Dermis microvascular lymphatic vessel endothelial cell (primary cell): ENCODE results near the gene ANGPTL8. TPM values are rescaled to one million over a fixed set of nuclear protein-coding genes. Genes with fewer than 3 reads are reported as not detected.
A peak's percentile ranks its signal among the peaks of the same experiment; 100 is the strongest.

ENCODE experiments used
- DNase-seq, 2 donors: peaks; one replicate each; pipeline versions ENCODE4 v3.0.0 to v3.0.0-alpha.2; 2010; ENCODE audit warnings: low read depth in 2 of 2
- total RNA-seq: library from RNA; depleted of rRNA; stranded (reverse); fragments of >200 nt; gene quantifications from 2 replicates; pipeline ENCODE4 v1.2.1, GENCODE V29; 2014

Gene ANGPTL8, protein sequence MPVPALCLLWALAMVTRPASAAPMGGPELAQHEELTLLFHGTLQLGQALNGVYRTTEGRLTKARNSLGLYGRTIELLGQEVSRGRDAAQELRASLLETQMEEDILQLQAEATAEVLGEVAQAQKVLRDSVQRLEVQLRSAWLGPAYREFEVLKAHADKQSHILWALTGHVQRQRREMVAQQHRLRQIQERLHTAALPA
- not detected in 2 replicates for total RNA-seq

DNA sequence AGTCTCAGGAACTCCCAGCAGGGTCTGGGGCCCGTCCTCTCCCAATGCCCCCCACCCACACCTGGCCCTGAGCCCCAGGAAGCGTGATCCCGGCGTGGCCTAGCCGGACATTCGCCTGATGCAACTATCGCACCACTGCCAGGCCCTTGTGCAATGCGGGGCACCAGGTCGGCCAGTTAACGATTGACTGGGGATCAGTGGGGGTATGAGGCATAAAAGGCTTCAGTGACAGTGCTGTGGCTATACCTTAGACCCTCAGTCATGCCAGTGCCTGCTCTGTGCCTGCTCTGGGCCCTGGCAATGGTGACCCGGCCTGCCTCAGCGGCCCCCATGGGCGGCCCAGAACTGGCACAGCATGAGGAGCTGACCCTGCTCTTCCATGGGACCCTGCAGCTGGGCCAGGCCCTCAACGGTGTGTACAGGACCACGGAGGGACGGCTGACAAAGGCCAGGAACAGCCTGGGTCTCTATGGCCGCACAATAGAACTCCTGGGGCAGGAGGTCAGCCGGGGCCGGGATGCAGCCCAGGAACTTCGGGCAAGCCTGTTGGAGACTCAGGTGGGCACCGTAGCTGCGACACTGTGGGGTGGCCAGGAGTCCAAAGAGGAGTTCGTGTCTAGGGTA is at the start of gene ANGPTL8:
ANGPTL8 (plus strand) TSS at position 243 of the 624 bp plus-strand sequence; CDS start at position 262, 19 bp downstream.
- no peak for DNase-seq

DNA sequence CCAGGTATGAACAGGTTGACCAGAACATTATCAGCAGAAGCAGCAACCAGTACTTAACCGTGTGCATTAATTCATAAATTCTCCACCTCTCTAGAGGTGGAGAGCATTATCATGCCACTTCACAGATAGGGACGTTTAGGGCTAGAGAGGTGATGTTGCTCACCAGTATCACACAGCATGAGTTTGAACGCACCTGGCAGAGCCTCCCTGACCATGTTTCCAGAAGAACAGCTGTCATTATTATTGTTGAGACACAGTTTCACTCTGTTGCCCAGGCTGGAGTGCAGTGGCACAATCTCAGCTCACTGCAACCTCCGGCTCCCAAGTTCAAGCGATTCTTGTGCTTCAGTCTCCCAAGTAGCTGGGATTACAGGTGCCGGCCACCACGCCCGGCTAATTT is 48.9 kb upstream of the ANGPTL8 start:
- DNase-seq = no peak

DNA sequence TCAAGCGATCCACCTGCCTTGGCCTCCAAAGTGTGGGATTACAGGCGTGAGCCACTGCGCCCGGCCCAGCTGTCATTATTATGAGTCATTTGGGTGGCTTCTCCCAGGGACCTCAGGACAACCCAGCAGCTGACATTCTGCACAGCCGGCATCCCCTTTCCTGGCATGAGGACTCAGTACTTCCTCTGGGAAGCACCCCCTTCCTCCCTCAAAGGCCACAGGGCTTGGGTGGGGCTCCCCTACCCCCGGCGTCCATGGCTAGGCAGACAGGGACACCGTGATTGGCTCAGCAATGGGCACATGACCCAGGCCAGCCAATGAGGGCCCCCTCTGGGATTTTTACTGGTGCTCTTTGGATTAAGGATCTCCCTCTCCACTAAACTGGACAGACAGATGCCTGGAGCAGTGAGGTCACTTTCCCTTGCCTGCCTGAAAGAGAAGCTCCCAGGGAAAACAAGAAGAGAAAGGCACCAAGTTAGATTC is 48.1 kb upstream of the ANGPTL8 start:
- DNase-seq = peak; percentile 57 to 78

DNA sequence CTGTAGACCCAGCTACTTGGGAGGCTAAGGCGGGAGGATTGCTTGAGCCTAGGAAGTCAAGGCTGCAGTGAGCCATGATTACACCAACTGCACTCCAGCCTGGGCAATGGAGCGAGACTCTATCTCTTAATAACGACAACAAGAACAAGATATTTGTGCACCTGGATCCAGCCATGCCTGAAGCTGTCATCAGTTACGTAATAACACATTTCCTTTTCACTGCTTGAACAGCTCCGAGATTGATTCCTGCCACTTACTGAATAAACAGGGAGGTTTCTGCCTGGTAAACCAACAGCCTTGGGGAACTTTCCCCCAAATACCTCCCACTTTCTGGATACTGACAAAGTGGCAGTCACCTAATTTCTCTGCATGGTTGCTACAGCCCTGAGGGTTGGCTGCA is 47.5 kb upstream of the ANGPTL8 start:
- DNase-seq = no peak

DNA sequence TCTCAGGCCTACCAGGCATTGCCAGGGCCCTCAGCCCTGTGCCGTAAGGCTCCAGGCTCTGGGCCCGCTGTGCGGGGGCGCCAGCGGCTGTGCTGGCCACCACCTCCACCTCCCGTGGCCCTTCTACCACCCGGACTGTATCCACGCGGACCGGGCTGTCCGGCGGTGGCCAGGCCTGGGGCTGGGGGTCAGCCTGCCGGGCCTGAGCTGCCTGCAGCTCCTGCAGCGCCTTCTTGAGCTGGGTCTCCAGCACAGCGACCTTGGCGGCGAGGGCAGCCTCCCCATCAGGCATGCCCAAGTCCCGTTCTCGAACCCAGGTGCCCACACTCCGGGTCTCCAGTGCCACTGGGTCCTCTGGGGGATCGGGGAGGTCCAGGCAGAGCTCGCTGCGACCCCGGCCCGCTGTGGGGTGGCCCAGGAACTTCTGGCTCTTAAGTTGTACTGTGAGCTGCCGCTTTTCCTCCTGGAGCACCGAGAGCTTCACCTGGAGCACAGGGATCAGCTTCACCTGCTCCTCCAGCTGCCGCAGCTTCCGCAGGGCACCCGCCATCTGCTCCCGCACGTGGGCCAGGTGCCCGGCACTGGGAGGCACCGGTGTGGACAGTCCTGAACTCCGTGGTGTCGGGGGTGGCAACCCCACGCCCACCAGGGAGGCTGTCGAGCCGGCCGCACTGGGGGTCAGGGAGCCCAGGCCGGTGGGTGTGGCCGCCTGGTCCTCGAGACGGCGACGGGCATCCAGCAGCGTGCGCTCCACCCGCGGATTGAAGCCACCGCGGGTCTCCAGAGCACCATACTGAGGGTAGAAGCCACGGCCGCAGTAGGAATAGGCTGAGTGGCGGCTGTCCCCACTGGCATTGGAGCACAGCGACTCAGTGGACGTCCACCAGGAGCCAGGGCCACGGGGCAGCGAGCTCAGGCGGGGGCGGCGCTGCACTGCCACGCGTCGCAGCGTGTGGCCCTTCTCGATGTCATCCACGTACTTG is 46.2 kb upstream of the ANGPTL8 start:
- no peak for DNase-seq

DNA sequence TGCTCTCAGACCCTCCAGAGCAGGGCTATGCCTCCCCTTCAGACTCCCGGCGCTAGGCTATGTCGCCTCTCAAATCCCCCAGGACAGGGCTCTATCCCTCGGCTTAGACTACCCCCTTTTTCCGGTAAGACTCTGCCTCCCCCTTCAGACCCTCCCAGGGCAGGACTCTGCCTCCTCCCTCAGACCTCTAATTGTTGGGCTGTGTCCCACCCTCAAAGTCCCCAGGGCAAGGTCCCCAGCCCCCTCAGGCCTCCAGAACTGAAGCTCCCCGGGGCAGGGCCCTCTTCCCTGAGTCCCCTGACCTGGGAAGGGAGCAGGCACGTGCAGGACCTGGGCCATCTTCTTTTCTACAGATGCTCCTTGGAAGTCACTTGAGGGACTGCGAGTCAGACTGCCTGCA is 45.2 kb upstream of the ANGPTL8 start:
- no peak for DNase-seq

DNA sequence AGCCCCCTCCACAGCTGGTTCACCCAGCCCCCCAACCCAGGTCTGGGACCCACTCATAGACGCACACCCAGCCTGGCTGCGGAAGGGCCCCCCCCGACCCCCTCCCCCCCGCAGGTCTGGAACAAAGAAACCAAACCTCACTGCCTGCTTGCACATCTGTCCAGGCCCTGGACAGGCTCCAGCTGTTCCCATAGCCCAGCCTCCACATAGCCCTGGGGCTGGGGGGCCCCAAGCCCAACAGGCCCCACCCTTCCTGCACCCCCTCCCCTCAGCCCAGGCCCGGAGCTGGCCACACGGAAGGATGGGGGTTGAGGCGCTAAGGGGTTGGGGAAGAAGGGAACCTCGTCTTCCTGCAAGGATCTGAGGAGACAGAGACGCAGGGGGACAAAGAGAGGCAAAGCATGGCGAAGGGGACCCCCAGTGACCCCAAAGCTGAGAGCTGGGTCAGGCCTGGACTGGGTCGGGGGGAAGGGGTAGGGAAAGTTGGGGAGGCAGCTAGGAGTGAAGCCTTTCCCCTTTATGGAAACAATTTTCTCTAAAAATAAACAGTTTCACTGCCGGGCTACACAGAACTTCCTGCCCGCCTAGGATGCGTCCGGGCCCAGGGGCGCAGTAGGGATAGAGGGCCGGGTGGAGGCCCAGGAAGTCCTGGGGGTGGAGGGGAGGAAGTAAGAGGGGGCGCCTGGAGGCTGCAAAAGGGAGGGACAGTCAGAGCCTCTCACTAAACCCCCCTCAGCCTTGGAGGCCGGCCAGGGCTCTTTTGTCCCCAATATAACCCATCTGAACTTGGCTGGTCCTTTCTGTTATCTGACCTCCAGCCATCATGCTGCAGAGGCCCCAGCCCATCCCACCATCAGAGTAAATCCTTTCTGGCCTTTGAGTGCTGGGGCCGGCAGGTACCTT is 44.5 kb upstream of the ANGPTL8 start:
- no peak for DNase-seq

DNA sequence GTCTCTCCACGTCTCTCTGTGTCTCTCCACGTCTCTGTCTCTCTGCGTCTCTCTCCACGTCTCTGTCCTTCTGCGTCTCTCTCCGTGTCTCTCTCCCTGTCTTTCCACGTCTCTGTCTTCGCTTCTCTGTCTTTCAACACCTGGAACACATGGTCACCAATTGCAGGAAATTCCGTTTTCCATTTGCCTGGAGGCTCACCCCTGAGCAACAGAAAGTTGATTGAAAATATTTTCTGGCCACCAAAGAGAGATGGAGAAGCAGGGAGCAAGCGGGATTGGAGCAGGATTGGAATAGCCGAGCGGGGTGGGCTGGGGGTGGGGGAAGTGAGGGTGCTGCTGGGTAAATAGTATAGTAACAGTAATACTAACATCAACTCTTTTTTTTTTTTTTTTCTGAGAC is 43.7 kb upstream of the ANGPTL8 start:
- peak; percentile 28 to 31 for DNase-seq

DNA sequence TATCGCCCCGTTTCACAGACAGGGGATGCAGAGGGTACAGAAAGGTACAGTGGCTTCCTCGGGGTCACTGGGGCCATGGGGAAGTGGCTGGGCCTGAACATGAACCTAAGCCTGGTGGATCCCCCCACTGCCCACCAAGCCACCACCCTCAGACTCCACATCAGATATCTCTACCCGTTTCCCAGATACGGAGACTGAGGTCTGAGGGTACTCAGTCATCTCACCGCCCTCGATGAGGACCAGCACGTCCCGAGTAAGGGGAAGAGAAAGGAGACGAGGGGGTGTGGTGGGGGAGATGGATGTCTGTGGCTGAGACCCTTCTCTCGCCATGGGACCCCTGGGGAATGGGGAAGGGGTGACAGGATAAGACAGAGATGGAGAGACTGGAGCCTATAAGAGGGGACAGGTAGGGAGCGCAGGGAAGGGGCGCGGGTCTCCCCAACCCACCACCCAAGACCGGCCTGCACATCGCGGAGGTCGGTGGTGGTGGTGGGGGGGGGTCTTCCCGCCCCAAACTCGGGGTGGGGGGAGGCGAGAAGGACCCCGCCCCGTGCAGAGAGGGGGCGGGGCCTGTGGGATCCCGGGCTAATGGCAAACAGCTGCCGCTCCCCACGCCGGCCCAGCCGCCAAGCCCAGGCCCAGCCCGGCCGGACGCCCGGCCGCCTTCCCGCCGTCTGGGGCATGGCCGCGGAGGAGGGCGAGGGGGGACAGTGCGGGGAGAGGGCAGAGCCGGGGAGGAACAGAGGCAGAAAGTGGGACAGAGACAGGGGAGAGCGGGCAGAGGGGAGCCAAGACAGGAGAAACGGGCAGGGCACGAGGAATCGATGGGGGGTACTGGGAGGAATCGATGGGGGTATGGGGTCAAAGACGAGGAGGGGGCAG is 42.8 kb upstream of the ANGPTL8 start:
- peak in 1 of 2 donors; percentile 39 for DNase-seq

DNA sequence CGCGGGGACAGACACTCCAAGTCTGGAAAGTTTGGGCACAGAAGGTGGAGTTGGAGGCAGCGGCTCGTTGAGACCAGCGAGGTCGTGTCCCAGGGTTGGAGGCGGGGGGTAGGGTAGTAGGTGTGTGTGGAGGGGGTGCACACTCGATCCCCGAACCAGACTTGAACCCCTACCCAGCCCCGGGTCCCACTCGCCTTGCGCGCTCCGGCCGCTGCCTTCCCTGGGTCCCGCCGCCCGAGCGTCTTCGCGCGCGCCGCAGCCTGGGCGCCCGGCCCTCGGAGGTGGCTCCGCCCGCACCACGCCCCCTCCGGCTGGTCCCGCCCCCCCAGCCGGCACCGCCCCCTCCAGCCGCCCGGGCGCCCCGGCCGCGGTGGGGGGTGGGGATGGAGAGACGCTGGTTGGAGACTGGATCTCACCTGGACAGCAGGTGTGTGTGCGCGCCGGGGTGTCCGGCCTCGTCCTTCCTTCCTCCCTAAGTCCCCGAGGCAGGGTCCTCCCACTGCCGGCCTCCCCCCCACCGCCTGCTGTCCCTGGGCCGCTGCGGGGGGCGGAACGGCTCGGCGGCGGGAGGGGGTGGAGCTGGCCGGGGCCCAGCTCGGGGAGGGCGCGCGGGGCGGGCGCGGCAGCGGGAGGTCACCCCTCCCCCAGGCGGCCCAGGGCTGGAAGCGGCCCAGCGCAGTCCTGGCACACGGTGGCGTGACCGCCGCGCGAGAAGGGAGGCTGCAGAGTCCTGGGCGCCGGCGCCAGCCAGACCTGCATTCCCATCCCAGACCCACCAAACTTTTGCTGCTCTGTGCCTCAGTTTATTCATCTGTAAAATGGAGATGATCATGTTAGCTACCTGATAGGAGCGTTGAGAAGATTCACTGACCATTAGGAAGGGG is 41.9 kb upstream of the ANGPTL8 start, which contains the start of gene KANK2:
KANK2 (minus strand) TSS at position 255 of the 884 bp plus-strand sequence. CDS start 3,034 bp downstream, outside the sequence.
- peak; percentile 49 to 84 for DNase-seq

DNA sequence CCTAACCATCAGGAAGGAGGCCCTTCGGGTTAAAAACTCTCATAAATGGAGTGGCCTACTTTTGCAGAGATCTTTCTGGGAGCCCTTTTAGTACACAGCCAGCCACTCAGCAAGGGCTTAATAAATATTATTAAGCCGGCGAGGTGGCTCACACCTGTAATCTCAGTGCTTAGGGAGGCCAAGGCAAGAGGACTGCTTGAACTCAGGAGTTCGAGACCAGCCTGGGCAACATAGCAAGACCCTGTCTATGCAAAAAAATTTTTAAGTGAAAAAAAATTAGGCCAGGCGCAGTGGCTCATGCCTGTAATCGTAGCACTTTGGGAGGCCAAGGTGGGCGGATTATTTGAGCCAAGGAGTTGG is 41.3 kb upstream of the ANGPTL8 start:
- DNase-seq = no peak

DNA sequence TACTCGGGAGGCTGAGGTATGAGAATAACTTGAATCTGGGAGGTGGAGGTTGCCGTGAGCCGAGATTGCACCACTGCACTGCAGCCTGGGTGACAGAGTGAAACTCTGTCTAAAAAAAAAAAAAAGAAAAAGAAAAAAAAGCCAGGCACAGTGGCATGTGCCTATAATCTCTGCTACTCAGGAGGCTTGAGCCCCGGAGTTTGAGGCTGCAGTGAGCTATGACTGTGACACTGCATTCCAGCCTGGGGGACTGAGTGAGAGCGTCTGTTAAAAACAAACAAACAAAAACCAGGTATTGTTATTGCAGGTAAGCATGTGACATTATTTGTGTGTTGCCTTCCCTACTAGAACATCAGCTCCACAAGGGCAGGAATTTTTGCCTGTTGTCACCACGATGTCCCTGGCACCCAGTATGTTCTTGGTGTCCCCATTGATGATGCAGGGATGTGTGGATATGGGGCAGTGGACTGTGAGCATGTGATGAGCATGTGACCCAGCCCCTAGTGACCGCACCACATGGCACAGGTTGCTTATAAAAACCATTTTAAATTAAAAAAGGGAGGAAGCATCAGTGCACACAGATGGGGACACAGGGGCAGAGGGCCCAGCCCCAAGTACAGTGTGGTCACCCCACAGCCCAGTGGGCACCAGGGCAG is 40.5 kb upstream of the ANGPTL8 start:
- DNase-seq = no peak

DNA sequence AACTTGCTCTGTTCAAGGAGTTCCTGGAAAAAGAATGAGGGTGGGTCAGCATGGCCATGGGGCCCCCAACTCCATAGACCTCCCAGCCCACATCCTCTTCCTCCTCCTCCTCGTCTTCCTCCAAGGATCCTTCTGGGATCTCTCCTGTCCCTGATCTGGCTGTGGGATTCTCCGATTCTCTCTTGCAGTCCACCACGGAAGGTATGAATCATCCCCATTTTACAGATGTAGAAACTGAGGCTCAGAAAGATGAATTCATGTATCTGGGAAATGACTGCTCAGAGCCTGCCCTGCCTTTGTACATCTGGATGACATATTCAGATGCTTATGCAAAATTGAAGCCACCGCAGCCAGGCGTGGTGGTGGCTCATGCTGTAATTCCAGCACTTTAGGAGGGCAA is 39.9 kb upstream of the ANGPTL8 start:
- DNase-seq = no peak

DNA sequence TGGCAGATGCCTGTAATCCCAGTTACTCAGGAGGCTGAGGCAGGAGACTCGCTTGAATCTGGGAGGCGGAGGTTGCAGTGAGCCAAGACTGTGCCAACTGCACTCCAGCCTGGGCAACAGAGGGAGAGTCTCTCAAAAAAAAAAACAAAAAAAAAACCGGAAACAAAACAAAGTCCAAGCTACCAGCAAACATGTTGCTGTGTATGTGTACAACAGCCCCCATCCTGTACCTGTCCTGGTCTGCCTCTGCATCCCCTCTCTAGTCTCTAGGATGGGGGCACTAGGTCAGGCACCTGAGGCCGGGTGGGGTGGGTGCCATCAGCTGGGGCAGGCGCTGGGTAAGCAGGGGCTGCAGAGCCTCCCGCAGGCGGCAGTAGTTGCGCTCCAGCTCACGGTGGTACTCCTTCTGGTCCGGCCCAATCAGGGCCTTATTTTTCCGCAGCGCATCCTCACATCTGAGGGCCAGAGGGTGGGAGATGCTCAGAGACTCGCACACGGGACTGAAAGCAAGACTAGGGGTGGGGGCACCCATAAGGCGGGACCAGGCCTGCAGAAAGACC is 39.3 kb upstream of the ANGPTL8 start:
- DNase-seq = no peak

DNA sequence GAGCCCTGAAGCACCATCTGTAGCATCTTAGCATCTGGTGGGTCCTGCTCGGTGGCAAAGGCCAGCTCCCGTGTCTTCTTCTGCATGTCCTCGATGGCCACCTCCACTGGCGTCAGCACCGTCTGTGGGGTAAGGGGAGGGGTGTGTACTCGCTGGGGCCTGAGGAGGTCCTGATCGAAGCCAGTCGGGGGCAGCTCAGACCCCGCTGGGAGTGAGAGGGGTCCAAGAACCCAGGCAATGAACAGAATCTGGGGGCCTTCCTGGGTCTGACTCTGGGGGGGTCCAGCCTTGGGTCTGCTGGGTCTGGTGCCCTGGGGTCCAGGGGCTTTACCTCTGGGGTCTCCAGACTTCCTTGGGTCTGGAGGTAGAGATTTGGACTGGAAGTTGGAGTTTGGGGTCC is 38.5 kb upstream of the ANGPTL8 start:
- DNase-seq = no peak

DNA sequence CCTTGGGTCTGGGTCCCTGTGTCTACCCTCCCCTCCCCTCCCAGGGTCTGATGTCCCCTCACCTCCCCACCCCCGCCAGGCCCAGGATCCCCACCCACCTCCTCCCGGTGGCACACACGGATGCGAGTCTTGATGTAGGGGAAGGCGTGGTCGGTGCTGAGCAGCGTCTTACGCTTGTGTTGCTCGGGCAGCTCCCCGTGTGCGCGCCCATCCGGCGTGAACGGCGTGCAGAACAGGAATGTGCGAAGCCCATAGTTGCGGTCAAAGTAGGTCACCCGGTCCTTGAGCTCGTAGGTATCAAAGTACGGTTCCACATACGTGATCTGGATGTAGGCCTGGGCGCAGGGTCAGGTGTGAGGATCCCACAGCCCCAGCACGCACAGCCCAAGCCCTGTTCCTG is 37.6 kb upstream of the ANGPTL8 start:
- no peak for DNase-seq

DNA sequence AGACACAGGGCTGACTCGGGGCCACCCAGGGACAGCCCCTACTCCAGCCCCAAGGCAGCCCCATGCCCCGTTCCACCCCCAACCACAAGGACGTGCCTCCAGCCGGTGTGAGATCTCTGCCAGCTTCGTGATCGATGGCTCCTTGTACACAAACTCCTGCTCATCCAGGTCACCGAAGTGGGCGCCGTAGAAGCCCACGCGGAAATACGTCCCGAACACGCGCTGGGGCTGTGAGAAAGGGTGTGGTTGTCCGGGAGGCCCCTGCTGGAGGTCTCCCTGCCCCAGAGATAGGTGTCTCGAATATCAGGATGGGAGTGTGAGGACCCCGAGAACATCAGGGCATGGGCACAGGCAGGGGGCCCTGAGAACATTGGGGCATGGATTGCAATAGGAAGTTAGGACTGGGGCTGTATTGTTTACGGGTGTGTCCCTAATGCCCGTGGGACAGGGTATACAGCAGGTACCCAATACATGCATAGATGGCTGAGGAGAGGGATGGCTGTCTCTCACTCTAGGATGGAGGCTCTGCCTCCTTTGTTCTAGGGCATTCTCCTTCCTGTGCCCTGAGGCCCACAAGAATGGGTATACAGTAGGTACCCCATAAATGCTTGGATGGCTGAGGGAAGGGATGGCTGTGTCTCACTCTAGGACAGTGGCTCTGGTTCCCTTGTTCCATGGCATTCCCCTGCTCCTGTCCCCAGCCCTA is 36.8 kb upstream of the ANGPTL8 start:
- no peak for DNase-seq
